GM23248 (cell line): ENCODE data around the gene STX16. TPM values are rescaled to one million over a fixed set of nuclear protein-coding genes. Genes with fewer than 3 reads are reported as not detected.

Experiments used
- DNase-seq: peaks from one replicate; pipeline ENCODE4 v3.0.0-alpha.2; 2015
- H2AFZ ChIP-seq: fragments of 200-600 bp; sonication (generic); 2 replicates; pipeline ENCODE4 v1.6.1; 2016; ENCODE audit warnings: antibody characterized with exemption
- H3F3A ChIP-seq: fragments of 200-600 bp; sonication (generic); 2 replicates; pipeline ENCODE4 v1.6.1; 2016; ENCODE audit warnings: mild to moderate bottlenecking, antibody characterized with exemption, mixed run types; ENCODE audit not compliant: insufficient read depth
- H3K27ac ChIP-seq: fragments of 200-600 bp; sonication (generic); 2 replicates; pipeline ENCODE4 v1.5.1; 2016; ENCODE audit warnings: mild to moderate bottlenecking
- H3K27me3 ChIP-seq: fragments of 200-600 bp; sonication (generic); replicated peaks from 2 replicates; pipeline ENCODE4 v1.6.1; 2016; ENCODE audit warnings: mild to moderate bottlenecking; ENCODE audit not compliant: insufficient read depth
- H3K36me3 ChIP-seq: fragments of 200-600 bp; sonication (generic); 2 replicates; pipeline ENCODE4 v1.6.1; 2016; ENCODE audit warnings: low read depth, mild to moderate bottlenecking
- H3K4me1 ChIP-seq: fragments of 200-600 bp; sonication (generic); 2 replicates; pipeline ENCODE4 v1.6.1; 2016; ENCODE audit warnings: mild to moderate bottlenecking; ENCODE audit not compliant: insufficient read depth
- H3K4me2 ChIP-seq: fragments of 200-600 bp; sonication (generic); one replicate; pipeline ENCODE4 v1.6.1; 2016; ENCODE audit warnings: mild to moderate bottlenecking; ENCODE audit not compliant: unreplicated experiment
- H3K4me3 ChIP-seq: fragments of 200-600 bp; sonication (generic); 2 replicates; pipeline ENCODE4 v1.5.1; 2016; ENCODE audit warnings: mild to moderate bottlenecking
- H3K79me2 ChIP-seq: fragments of 200-600 bp; sonication (generic); 2 replicates; pipeline ENCODE4 v1.6.1; 2016; ENCODE audit warnings: mild to moderate bottlenecking; ENCODE audit not compliant: insufficient read depth
- H3K9ac ChIP-seq: fragments of 200-600 bp; sonication (generic); 2 replicates; pipeline ENCODE4 v1.6.1; 2016; ENCODE audit warnings: mild to moderate bottlenecking
- H3K9me2 ChIP-seq: fragments of 200-600 bp; sonication (generic); 2 replicates; pipeline ENCODE4 v1.6.1; 2016; ENCODE audit warnings: mixed run types, mild to moderate bottlenecking, moderate library complexity; ENCODE audit not compliant: insufficient read depth
- H3K9me3 ChIP-seq: fragments of 200-600 bp; sonication (generic); one replicate; pipeline ENCODE4 v1.6.1; 2017; ENCODE audit warnings: low read depth
- H4K20me1 ChIP-seq: fragments of 200-600 bp; sonication (generic); 2 replicates; pipeline ENCODE4 v1.6.0; 2016; ENCODE audit not compliant: insufficient read depth
- EZH2 ChIP-seq: fragments of 200-600 bp; sonication (generic); IDR thresholded peaks from 2 replicates; pipeline ENCODE4 v1.6.1; 2018; ENCODE audit warnings: antibody characterized with exemption, mild to moderate bottlenecking; ENCODE audit not compliant: insufficient read depth, poor library complexity, severe bottlenecking
- EZH2phosphoT487 ChIP-seq: fragments of 200-600 bp; sonication (generic); IDR thresholded peaks from 2 replicates; pipeline ENCODE4 v1.6.1; 2018; ENCODE audit warnings: antibody characterized with exemption, moderate library complexity, mild to moderate bottlenecking, low read depth; ENCODE audit not compliant: insufficient read depth
- WGBS, 2 experiments: methylation state at CpG; one replicate each; pipeline ENCODE4 v1.1.6; 2015 to 2017; ENCODE audit warnings: low lambda C conversion rate in 2 of 2, low coverage in 1 of 2; ENCODE audit errors: missing lambda C conversion rate in 2 of 2; 5-methylcytosine and 5-hydroxymethylcytosine counted together
- in situ Hi-C: fragments of 300-500 bp; cut with MboI; formaldehyde crosslinking; loops from 2 replicates; pipeline ENCODE4 v1.15.0; 2020
- polyA plus RNA-seq: library from polyadenylated mRNA; unstranded; fragments of >200 nt; fragmentation: Nextera tagmentation; extraction: Ambion mirVana; gene quantifications from 2 replicates; pipeline ENCODE4 v1.2.1, GENCODE V29; 2016
- total RNA-seq: library from RNA; depleted of rRNA; stranded (reverse); fragments of >200 nt; shearing (Covaris generic); gene quantifications from 2 replicates; pipeline ENCODE4 v1.2.3, GENCODE V29; 2014

Gene STX16
- total and polyA plus RNA-seq, 2 experiments from 2014 or later, result 17.6 to 36.9 TPM

DNA sequence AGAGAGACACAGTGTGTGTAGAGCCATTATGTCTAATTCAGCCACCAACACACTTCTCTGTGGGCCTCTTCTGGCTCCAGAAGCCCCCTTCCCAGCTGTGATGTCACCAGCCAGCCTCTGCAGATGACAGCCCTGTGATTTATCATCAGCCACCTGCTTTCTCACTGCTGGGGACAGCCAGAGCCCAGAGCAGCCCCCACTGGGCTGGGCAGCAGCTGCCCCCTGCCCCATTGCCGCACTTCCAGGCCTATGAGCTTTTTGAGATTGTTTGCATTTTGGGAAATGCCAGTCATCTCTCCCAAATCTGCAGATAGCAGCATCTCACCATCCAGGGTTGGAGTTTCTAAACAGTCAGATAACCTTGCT lies 21.9 kb upstream of the STX16 start:
- no peak for DNase-seq
- Histone ChIP-seq H3K4me2 (peak overlapping the region; percentile 36), H3K9me3 (no peaks in the 10 kb centered on the region), H3F3A (peaks cover 7% of the 10 kb centered on the region; the same call in 1 of the 2 replicates), H4K20me1 (no peaks in the 10 kb centered on the region), H3K9ac (no peak overlapping the region), H3K79me2 (no peaks in the 10 kb centered on the region), H3K27ac (no peak overlapping the region), H3K9me2 (no peaks in the 10 kb centered on the region), H3K36me3 (no peaks in the 10 kb centered on the region), H3K4me3 (no peak overlapping the region), H3K4me1 (peaks cover 28% of the 10 kb centered on the region), H2AFZ (no peak overlapping the region), H3K27me3 (no peaks in the 10 kb centered on the region)
- in situ Hi-C loops, result no loop called here
- TF ChIP-seq EZH2 (no peak), EZH2phosphoT487 (no peak)
- 93 to 100% methylated on average over 1 of the region's 1 CpG for WGBS, 2 experiments

DNA sequence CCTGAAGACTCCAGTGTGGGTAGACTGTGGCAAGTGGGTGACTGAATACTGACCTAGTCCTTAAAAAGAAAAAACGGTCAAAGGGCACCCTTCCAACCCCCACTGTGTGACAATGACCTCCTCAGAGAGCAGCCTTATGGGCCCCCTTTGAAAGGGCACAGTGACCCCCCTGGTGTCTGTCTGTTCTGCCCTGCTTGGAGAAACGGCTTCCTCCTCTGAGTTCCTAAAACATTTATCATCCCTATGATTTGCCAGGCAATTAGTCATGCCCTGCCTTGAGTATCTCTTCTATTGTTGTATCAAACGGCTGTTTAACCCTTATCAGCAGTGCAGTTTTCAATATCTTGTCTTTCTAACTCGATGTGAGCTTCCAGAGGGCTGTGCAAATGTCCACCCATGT lies 21.0 kb upstream of the STX16 start:
- H3K27me3 ChIP-seq, result no peaks in the 10 kb centered on the region
- no peak overlapping the region for H3K4me3 ChIP-seq
- H3K4me2 ChIP-seq, result peak overlapping the region; percentile 36

DNA sequence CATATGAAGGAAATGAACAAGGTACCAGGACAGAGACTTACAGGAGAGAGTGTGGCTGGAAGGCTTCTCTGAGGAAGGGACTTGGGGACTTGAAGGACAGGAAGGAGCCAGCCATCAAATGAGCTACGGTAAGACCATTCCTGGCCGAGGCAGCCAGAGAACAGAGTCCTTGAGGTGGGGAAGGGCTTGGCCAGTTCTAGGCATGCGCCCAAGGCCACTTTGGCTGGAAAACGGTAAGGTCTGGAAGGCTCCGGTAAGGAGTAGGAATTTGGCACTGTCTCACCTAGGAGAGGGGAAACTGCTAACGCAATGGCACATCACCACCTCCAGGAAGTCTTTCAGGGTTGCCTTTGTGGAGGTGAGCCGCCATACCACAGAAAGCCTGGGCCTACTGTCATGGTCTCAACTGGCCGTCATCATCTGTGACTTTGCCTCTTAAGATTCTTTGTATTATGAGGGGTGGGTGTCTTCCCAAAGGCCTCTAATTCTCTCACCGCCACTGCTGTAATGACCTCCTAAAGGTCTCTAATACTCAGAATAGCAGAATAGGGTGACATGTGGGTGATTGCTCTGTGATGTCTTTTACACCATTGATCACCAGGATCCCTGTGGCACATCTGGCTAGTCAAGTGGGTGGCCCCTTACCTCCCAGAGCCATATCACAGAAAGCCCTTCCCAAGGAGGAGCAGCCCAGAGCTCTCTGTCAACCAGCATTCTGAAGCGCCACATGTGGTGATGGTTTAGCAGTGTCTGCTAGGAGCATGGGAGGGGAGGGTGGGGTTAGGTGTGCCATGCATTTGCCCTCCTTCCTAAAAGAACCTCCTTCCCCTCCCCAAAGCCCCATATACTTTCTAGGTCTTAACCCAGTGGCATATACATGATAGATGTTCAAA lies 17.7 kb upstream of the STX16 start:
- no peak overlapping the region for H3K4me2 ChIP-seq
- peaks cover 7% of the 10 kb centered on the region; the same call in 1 of the 2 replicates for H3F3A ChIP-seq
- no peak for DNase-seq
- in situ Hi-C loops, result no loop called here
- no peak overlapping the region for H3K27ac ChIP-seq
- H4K20me1 ChIP-seq, result no peaks in the 10 kb centered on the region
- H3K79me2 ChIP-seq, result no peaks in the 10 kb centered on the region
- peaks cover 15% of the 10 kb centered on the region for H3K4me1 ChIP-seq
- TF ChIP-seq EZH2, result no peak
- TF ChIP-seq EZH2phosphoT487, result no peak
- H3K4me3 ChIP-seq, result no peak overlapping the region
- no peaks in the 10 kb centered on the region for H3K9me2 ChIP-seq
- no peaks in the 10 kb centered on the region for H3K36me3 ChIP-seq
- H3K9me3 ChIP-seq, result no peaks in the 10 kb centered on the region
- 94 to 98% methylated on average over 10 of the region's 10 CpGs for WGBS, 2 experiments
- no peak overlapping the region for H2AFZ ChIP-seq
- no peak overlapping the region for H3K9ac ChIP-seq
- H3K27me3 ChIP-seq, result no peaks in the 10 kb centered on the region

More for the DNA sequence above, 21.0 kb upstream of the STX16 start:
- Histone ChIP-seq H3F3A (peaks cover 7% of the 10 kb centered on the region; the same call in 1 of the 2 replicates), H3K9me2 (no peaks in the 10 kb centered on the region), H3K27ac (peak overlapping the region; percentile 3; the same call in 1 of the 2 replicates), H2AFZ (no peak overlapping the region), H3K9ac (no peak overlapping the region), H3K79me2 (no peaks in the 10 kb centered on the region), H3K36me3 (no peaks in the 10 kb centered on the region), H4K20me1 (no peaks in the 10 kb centered on the region), H3K9me3 (no peaks in the 10 kb centered on the region), H3K4me1 (peaks cover 24% of the 10 kb centered on the region)
- 12 to 15% methylated on average over 4 of the region's 4 CpGs for WGBS, 2 experiments
- DNase-seq, result peak; percentile 82
- TF ChIP-seq EZH2 (no peak), EZH2phosphoT487 (no peak)
- in situ Hi-C loops, result no loop called here

DNA sequence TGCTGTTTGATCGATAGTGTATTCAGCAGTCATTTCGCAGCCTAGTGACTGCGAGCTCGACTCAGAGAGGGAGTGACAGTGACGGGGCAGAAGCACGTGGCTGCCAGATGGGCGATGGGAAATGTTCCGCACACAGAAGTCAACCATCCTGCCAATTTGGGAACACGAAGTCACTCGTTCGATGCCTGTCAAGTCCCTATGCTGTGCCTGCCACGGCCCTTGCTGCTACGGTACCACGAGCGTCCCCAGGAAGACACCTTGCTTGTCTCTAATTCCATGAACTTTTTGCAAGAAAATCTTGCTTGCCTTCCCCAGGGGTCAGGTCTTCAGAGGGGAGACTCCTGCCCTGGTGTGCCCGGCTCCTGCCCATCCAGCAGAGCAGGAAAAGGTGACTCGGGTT lies 17.0 kb upstream of the STX16 start:
- in situ Hi-C loops, result no loop called here
- Histone ChIP-seq H3K36me3 (no peaks in the 10 kb centered on the region), H3K9me2 (no peaks in the 10 kb centered on the region), H3F3A (peaks cover 7% of the 10 kb centered on the region; the same call in 1 of the 2 replicates), H2AFZ (no peak overlapping the region), H3K79me2 (no peaks in the 10 kb centered on the region), H3K27me3 (no peaks in the 10 kb centered on the region), H3K4me3 (no peak overlapping the region), H4K20me1 (no peaks in the 10 kb centered on the region), H3K9me3 (no peaks in the 10 kb centered on the region), H3K9ac (no peak overlapping the region), H3K27ac (no peak overlapping the region), H3K4me2 (no peak overlapping the region), H3K4me1 (peaks cover 15% of the 10 kb centered on the region)
- TF ChIP-seq EZH2 (no peak), EZH2phosphoT487 (no peak)
- DNase-seq, result no peak
- 59 to 61% methylated on average over 17 of the region's 17 CpGs for WGBS, 2 experiments
